Activated CD4-positive, CD25-positive, alpha-beta regulatory T cell treated with anti-CD3 and anti-CD28 coated beads, Interleukin-2, amount 50 U/mL, for 72 hours (primary cell): Measurements from ENCODE around the gene EPB41L4A.

Experiments
- DNase-seq: peaks from one replicate; pipeline ENCODE4 v3.0.0; 2021

EPB41L4A gene

DNA sequence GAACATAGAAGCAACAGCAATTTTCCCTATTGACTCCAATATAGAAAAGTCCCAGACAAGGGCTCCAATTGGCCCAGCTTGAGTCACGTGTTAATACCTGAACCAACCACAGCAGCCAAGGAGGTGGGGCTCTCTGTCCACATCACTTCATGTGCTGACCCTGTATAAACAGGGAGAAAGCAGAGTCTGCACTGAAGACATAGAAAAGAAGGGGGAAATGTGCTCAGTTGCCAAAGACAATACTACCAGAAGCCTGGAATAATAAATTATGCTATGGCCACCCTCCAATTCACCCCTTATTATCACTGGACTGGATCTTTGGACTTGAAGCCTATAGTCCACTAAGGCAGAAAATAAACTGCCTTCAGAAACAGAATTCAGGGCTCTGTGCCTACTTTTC lies 275.4 kb downstream of the EPB41L4A start:
- DNase-seq = no peak

DNA sequence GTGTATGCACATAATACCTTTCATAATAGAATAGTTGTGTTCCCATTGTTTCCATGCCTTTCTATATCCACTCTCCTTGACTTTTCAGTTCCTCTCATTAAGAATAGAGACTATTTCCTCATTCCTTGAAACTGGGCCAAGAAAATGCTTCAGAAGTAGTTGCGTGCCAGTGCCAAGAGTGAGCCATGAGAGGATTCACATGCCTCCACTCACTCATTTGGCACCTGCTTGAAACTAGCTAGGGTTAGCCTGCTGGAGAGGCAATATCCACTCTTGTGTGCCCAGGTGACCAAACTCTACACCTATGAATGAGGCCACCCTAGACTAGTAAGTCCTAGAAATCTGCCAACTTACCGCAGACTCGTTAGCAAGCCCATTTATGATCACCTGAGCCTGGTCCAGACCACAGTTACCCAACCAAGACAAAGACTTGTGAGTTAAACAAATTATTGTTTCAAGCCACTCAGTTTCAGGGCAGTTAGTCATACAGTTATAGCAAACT lies 276.3 kb downstream of the EPB41L4A start:
- no peak for DNase-seq

DNA sequence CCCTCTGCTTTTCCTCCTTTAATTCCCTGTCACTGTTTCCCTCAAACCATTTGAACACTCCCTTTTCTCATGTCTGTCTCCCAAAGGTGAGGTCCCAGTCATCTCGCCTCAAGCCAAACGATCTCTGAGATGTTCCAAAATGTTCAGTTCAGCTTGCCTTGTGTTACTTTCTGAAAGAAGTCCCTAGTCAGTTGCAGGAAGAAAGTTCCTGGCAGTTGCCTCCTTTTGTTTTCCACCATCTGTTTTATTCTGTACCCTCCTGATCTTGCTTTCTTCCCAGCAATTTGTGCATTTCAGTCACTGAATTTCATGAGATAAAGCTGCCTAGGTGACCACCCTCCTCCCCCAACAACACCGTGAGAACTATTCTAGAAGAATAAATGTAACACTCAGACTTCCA lies 277.5 kb downstream of the EPB41L4A start:
- no peak for DNase-seq

DNA sequence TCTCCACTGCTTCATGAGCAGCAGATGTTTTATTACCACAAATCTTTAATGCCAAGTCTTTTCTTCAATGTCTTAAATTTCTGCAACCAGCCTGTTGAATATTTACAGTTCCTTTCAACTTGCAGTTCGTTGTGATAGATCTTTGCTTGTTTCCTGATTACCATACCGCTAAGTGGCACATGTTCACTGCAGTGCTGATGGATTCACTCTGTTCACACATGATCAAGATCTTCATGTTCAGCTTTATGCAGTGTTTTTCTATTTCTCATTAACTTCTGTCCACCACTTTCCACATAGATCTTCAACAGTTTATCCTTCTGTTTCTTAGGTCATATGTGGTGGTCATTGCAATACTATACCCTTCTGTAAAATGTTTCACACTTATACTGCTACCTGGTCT lies 280.6 kb downstream of the EPB41L4A start:
- no peak for DNase-seq

DNA sequence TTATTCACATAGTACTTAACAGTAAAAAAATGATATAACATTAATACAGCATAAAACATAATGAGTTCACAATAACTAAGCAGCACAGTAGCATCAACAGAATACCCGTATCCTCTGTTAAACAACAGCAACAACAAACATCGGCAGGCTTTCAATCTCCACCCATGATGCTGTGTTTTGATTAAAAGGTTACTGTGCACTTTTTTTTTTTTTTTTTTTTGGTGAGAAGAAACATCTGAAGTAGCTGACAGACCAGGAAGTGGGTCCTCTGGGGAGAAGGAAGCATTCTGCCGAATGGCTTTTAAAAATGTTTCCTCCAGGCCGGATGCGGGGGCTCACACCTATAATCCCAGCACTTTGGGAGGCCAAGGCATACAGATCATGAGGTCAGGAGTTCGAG lies 282.3 kb downstream of the EPB41L4A start:
- no peak for DNase-seq

DNA sequence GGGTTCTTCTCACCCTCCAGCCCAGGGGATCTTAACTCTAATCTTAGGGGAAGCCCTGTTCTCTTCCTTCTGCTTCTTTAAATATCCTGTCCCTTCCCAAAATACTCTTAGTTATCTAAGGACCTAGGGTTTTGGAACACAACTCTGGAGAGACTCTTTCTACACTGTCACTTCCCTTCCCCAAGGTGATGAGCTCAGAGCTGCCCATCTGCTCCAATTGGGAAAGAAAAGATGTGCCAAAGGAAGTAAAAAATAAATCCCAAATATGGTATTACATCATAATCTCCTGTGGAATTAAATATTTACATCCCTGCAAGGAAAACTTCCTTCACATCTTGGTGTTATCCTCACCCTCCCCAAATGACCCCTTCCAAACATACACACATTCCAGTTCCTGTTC lies 291.2 kb downstream of the EPB41L4A start:
- DNase-seq = no peak

DNA sequence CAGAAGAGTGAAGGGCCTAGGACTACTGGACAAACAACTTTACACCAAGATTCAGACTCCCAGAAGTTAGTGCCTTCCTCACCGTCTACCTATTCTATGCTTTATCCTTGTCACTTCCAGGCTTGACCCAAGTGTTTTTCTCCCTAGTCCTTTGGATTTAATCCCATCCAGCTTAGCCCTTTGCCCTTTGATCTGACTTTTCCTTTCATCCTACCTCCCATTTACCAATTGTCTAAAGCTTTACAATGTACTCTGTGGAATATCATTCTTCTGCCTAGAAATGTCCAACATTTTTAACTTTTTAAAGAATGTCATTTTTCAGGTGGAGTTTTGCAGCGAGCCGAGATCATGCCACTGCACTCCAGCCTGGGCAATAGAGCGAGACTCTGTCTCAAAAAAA lies 292.1 kb downstream of the EPB41L4A start:
- no peak for DNase-seq

DNA sequence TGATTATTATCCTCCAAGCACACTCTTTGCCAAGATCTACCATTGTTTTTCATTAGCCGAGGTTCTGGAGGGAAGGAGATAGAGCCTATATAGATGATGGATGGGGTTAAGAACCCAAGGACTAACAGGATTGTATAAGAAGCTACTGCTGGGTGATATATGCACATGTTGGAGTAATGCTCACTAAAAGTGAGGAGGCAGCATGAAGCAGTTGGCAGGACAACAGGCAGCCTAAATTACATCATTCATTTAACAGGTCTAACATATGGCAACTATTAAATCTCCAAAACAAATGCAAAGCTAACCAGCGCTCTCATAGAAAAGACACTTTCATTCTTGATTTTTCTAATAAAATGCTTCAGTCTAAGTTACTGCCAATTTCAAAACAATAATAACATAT lies 293.2 kb downstream of the EPB41L4A start:
- DNase-seq = no peak

DNA sequence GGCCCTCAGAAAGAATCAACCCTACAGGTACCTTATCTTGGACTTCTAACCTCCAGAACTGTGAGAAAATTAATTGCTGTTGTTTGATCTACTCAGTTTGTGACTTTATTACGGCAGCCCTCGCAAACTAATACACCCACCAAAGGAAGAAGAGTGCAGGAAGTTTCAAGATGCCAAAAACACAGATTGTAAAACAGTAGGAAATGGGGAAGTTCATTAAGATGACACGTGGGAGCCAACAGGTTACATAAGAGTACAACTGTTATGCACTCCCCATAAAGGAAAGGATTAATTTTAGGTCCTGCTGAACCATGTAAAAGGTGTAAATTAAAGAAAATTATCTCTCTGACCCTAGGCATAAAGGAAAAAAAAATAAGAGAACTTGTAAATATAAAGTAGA lies 294.3 kb downstream of the EPB41L4A start:
- DNase-seq = no peak

DNA sequence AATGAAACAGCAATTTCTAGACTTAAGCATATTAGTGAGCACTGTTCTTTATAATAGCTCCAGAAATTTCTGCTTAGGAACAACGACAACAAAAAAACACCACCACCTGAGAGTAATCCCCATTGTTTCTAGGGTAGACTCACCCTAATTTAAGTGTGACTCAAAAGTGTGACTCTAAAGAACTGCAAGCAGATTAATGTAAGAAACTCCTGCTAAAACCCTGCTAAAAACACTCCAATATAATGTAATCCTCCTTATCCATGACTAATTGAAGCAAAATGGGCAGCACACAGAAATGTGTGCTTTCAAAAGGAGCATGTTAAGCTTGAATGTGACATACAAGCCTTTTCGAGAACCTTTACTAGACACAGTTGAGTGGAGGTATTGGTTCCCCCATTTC lies 296.0 kb downstream of the EPB41L4A start:
- DNase-seq = no peak

DNA sequence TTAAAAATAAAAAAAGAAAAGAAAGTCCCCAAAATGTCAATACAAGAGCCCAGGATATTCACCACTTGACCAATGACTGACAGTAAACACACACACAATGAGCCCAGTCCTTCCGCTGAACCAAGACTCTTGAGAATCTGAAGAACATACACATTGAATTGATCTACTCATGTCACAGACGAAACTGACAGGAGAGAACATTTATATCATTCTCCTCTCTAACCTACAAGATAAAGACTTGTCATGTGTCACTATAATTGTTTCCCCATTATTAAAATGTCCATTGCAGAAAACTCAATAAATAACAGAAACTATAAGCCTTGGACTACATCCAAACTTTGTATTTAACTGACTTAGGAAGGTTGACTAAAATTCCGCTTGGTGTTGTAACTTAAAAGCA lies 296.7 kb downstream of the EPB41L4A start:
- DNase-seq = no peak

DNA sequence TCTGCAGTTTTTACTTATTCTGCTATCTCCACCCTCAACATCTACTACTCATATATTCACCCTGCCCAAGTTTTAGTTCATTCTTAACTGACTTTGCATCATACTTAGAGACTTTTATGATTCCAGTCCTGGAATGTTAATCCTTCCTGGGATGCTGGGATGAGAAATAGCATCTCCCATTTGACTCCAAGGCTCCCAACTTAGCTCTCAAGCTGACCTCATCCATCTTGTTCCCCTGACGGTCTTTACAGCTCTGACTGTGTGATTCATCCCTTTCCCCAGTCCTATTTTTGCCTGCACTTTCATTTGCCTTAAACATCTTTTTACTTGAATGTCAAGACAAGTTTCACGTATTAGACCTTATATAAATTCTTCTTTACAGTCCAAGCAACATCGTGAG lies 297.8 kb downstream of the EPB41L4A start:
- DNase-seq = no peak

DNA sequence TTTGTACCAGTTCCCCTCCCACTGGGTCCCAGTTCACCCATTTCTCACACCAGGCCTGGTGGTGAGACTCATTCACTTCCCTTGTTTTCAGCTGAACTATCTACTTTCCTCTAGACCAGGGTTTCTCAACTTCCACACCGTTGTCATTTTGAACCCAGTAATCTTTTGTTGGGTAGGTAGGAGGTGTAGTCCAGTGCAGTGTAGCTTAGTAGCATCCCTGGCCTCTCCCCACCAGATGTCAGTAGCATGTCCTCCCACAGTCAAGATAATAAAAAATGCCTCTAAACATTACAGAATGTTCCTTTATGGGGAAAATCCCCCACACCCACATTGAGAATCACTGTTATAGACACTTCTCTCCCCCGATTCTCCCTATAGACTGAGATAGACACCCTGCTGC lies 299.1 kb downstream of the EPB41L4A start:
- DNase-seq = no peak

DNA sequence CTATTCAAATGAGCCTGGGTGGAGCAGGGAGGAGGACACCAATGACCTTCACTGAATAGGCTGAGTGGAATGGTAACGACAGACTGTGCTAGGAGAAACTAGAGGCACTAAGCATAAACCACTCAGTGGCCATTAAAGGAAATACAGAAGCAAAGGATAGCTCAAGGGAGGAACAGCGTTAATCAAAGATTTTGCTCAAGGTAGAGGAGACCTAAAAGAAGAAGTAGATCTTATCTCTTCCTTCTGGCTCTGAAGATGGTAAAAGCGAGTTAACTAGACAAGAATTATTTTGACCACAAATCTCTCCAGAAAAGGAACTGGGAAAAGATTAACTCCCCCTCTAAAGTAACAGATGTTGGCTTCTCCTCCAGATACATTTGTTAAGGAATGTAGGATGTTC lies 299.6 kb downstream of the EPB41L4A start:
- no peak for DNase-seq

DNA sequence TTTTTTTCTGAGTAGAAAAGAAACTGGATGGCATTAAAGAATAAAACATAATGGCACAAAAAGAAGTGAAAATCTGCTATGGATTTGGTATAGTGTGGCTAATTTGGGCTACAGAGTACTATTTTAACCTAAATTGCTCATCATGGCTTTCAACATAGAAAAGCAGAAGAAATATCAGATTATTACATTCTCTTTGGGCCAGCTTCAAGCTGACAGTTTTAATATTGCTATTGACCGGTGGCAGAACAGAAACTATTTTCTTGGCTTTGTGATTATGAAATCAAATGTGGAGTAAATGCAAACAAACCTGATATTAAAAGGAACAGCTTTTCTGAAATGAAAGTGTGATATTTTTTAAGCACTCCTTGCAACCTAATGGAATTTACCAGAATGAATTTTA lies 301.5 kb downstream of the EPB41L4A start:
- DNase-seq = no peak

DNA sequence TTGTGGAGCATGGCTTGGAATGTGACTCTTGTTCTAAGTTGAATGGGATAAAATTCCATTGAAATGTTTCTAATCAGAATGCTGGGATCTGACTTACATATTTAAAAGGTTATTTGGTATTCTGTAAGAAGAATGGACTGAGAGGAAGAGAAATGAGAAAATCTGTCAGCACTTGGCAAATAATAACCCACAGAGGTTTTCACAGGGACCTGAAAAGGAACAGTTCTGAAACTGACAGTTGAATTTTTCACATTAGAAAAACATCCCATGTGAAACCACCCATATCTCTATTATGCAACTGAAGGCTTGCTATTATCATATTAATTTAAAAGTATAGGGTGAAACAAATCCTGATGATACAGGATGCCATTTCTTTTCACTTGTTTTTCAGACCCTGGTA lies 302.7 kb downstream of the EPB41L4A start:
- no peak for DNase-seq

DNA sequence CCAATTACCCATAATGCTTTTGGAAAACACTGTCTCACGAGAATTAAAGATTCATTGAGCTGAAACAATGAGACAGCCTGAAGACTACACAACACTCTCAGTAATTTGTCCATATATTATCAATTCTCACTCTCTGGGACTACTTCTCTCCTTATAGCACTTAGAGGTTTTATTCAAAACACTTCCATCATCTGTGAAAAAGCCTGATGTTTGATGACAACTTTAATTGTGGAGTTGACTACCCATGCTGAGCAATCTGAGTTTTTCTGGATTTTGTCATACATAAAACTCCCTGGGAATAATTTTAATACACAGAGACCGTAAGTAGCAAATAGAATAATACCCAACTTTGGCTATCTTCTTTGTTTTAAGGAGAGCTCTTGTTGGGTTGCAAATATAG lies 305.5 kb downstream of the EPB41L4A start:
- no peak for DNase-seq
